CD4-positive, alpha-beta T cell (primary cell): ENCODE data around the gene PGAP1. TPM values are rescaled to one million over a fixed set of nuclear protein-coding genes. Genes with fewer than 3 reads are reported as not detected.
A peak's percentile ranks its signal among the peaks of the same experiment; 100 is the strongest.

Experiments
- ATAC-seq: fragments of 200-7000 bp; cut with Tn5 transposase; one replicate; pipeline ENCODE4 v1.10.0; 2022; ENCODE audit warnings: mild to moderate bottlenecking; ENCODE audit not compliant: poor library complexity
- CTCF ChIA-PET: fragments of 350-600 bp; sonication (Branson Sonifier 250); formaldehyde crosslinking; loops from one replicate; lab custom pipeline; 2021; ENCODE audit warnings: antibody characterized with exemption, inconsistent platforms; lab: Charles Lee
- POLR2A ChIA-PET: fragments of 350-600 bp; sonication (Branson Sonifier 250); formaldehyde crosslinking; loops from one replicate; lab custom pipeline; 2021; ENCODE audit warnings: antibody characterized with exemption, inconsistent platforms; lab: Charles Lee
- DNase-seq, 14 experiments: peaks; one replicate each; pipeline ENCODE4 v3.0.0-alpha.2; 2013 to 2020; ENCODE audit warnings: mixed read lengths in 2 of 14
- H3K27ac ChIP-seq, 2 donors: one replicate each; pipeline versions ENCODE4 v1.5.1 to v1.7.0; 2013; ENCODE audit warnings: low read length in 2 of 2, low read depth in 1 of 2, mild to moderate bottlenecking in 1 of 2
- H3K27me3 ChIP-seq, 2 experiments: 1 replicate in 1 of 2; 2 replicates in 1 of 2; pipeline versions ENCODE4 v1.6.1 to v1.7.0; 2013; ENCODE audit warnings: low read length in 2 of 2, control low read depth in 1 of 2, mild to moderate bottlenecking in 1 of 2, moderate library complexity in 1 of 2; ENCODE audit not compliant: insufficient read depth in 2 of 2, control insufficient read depth in 1 of 2
- H3K36me3 ChIP-seq: one replicate; pipeline ENCODE4 v1.6.1; 2013; ENCODE audit warnings: low read length, control low read depth; ENCODE audit not compliant: insufficient read depth
- H3K4me1 ChIP-seq: one replicate; pipeline ENCODE4 v1.6.1; 2013; ENCODE audit warnings: low read length, control low read depth; ENCODE audit not compliant: insufficient read depth
- H3K4me3 ChIP-seq: one replicate; pipeline ENCODE4 v1.5.1; 2013; ENCODE audit warnings: mild to moderate bottlenecking, low read length, moderate library complexity
- H3K9me3 ChIP-seq, 2 experiments: 1 replicate in 1 of 2; 2 replicates in 1 of 2; pipeline versions ENCODE4 v1.6.1 to v1.7.0; 2013; ENCODE audit warnings: low read length in 2 of 2, mild to moderate bottlenecking in 2 of 2, control low read depth in 1 of 2, moderate library complexity in 1 of 2; ENCODE audit not compliant: control insufficient read depth in 1 of 2, insufficient read depth in 1 of 2
- H3K27ac Mint-ChIP-seq: one replicate; pipeline ENCODE4 v1.8.0; 2020; ENCODE audit warnings: mixed read lengths
- H3K27me3 Mint-ChIP-seq: one replicate; pipeline ENCODE4 v1.8.0; 2021; ENCODE audit warnings: mixed read lengths
- H3K36me3 Mint-ChIP-seq: one replicate; pipeline ENCODE4 v1.8.0; 2021; ENCODE audit warnings: low read depth, mixed read lengths
- H3K4me1 Mint-ChIP-seq: one replicate; pipeline ENCODE4 v1.8.0; 2021; ENCODE audit warnings: low read depth, mixed read lengths
- H3K4me3 Mint-ChIP-seq: one replicate; pipeline ENCODE4 v1.8.0; 2020; ENCODE audit warnings: mild to moderate bottlenecking, mixed read lengths
- H3K9me3 Mint-ChIP-seq: one replicate; pipeline ENCODE4 v1.8.0; 2020; ENCODE audit warnings: mixed read lengths
- intact Hi-C, 2 experiments: fragments of 100-400 bp; cut with DNase I in 1 of 2; cut with micrococcal nuclease in 1 of 2; formaldehyde crosslinking; loops; one replicate each; pipeline versions ENCODE4 v1.15.1 to v1.9.0; 2023 to 2025; cut with DNase I, micrococcal nuclease
- total RNA-seq, 174 experiments: library from RNA in 2 of 174; stranded (reverse) in 2 of 174; gene quantifications; one replicate each; pipeline ENCODE4 v1.2.3 and lab custom pipeline; 2021 to 2026
- TF ChIP-seq, protein P1 (sequence below): fragments of 200-600 bp; IDR thresholded peaks from one replicate; pipeline ENCODE4 v1.8.0; 2022; ENCODE audit warnings: antibody characterized with exemption, mild to moderate bottlenecking

PGAP1 gene
- total RNA-seq, 2 experiments from 2014 or later: 10.3 to 11.3 TPM

GRCh38 chr2:196802401-196802800 is 124.1 kb downstream of the PGAP1 start:
- intact Hi-C loops: loop anchor here in 1 of 2 experiments (10.0 kb wide), 1 partner anchor 902 kb away; the partner anchor contains the start of gene MARS2
- no peak overlapping the region for H3K27ac Mint-ChIP-seq
- Histone ChIP-seq H3K9me3 (no peaks in the 10 kb centered on the region), H3K27ac (no peak overlapping the region), H3K4me1 (peaks cover 20% of the 10 kb centered on the region), H3K4me3 (no peak overlapping the region), H3K27me3 (peaks cover 0 to 5% of the 10 kb centered on the region in 2 experiments), H3K36me3 (no peaks in the 10 kb centered on the region)
- CTCF ChIA-PET: no interaction called here
- H3K4me1 Mint-ChIP-seq: peaks cover 20% of the 10 kb centered on the region
- POLR2A ChIA-PET: no interaction called here
- no peak for ATAC-seq
- H3K9me3 Mint-ChIP-seq: no peaks in the 10 kb centered on the region
- H3K27me3 Mint-ChIP-seq: peaks cover 20% of the 10 kb centered on the region
- no peak overlapping the region for H3K4me3 Mint-ChIP-seq
- H3K36me3 Mint-ChIP-seq: peaks cover 12% of the 10 kb centered on the region
- DNase-seq: no peak
- TF ChIP-seq, protein P1, sequence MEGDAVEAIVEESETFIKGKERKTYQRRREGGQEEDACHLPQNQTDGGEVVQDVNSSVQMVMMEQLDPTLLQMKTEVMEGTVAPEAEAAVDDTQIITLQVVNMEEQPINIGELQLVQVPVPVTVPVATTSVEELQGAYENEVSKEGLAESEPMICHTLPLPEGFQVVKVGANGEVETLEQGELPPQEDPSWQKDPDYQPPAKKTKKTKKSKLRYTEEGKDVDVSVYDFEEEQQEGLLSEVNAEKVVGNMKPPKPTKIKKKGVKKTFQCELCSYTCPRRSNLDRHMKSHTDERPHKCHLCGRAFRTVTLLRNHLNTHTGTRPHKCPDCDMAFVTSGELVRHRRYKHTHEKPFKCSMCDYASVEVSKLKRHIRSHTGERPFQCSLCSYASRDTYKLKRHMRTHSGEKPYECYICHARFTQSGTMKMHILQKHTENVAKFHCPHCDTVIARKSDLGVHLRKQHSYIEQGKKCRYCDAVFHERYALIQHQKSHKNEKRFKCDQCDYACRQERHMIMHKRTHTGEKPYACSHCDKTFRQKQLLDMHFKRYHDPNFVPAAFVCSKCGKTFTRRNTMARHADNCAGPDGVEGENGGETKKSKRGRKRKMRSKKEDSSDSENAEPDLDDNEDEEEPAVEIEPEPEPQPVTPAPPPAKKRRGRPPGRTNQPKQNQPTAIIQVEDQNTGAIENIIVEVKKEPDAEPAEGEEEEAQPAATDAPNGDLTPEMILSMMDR: no peak

GRCh38 chr2:196801674-196802261 is 124.7 kb downstream of the PGAP1 start:
- H3K27me3 Mint-ChIP-seq: peaks cover 20% of the 10 kb centered on the region
- no peak overlapping the region for H3K27ac Mint-ChIP-seq
- Histone ChIP-seq H3K9me3 (no peaks in the 10 kb centered on the region), H3K4me1 (peaks cover 20% of the 10 kb centered on the region), H3K27ac (no peak overlapping the region), H3K4me3 (no peak overlapping the region), H3K36me3 (peaks cover 5% of the 10 kb centered on the region), H3K27me3 (peaks cover 0 to 5% of the 10 kb centered on the region in 2 experiments)
- H3K4me3 Mint-ChIP-seq: no peak overlapping the region
- ChIA-PET CTCF (no interaction called here), POLR2A (no interaction called here)
- H3K9me3 Mint-ChIP-seq: no peaks in the 10 kb centered on the region
- DNase-seq (no peak), ATAC-seq (no peak)
- peaks cover 19% of the 10 kb centered on the region for H3K36me3 Mint-ChIP-seq
- peaks cover 27% of the 10 kb centered on the region for H3K4me1 Mint-ChIP-seq
- intact Hi-C loops: loop anchor here in 1 of 2 experiments (10.0 kb wide), 1 partner anchor 903 kb away; the partner anchor contains the start of gene MARS2
- TF ChIP-seq, protein P1: no peak

DNA sequence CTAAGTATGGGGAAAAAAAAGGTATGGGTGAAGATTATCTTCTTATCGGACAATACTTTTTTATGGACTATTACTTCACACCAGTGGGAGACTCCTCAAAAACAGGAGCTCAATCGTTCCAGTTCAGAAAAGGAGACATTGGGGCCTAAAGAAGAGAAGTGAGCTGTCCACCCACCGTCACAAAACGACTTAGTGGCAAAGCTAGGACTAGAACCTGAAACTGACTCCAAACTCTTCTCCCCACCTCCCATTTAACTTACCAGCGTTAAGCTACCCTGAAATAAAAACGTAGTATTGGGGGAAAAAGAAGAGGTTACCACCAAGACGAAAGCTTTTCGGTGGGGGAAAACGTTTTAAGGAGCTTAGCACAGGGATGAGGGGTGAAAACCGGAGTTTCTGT is 127.5 kb downstream of the PGAP1 start:
- Mint-ChIP-seq H3K27ac (peak overlapping the region; percentile 84), H3K4me1 (peaks cover 36% of the 10 kb centered on the region), H3K4me3 (peak overlapping the region; percentile 99), H3K27me3 (peaks cover 8% of the 10 kb centered on the region), H3K9me3 (no peaks in the 10 kb centered on the region), H3K36me3 (peaks cover 40% of the 10 kb centered on the region)
- Histone ChIP-seq H3K9me3 (no peaks in the 10 kb centered on the region), H3K27me3 (peaks cover 0 to 5% of the 10 kb centered on the region in 2 experiments), H3K4me1 (peaks cover 24% of the 10 kb centered on the region), H3K4me3 (peak overlapping the region; percentile 92), H3K36me3 (peaks cover 23% of the 10 kb centered on the region), H3K27ac (peak overlapping the region in 1 of 2 donors; percentile 72)
- ATAC-seq (no peak), DNase-seq (no peak)
- intact Hi-C loops: loop anchor here (2.0 to 5.0 kb wide), 2 partner anchors 128 to 160 kb away; partner anchors contain the start of genes CCDC150 (in 1 of the 2) and PGAP1 (in 1 of the 2)
- POLR2A ChIA-PET: interaction anchor here (0.5 to 1.7 kb wide), 11 partner anchors 35 to 717 kb away, joined by 3 to 7 read pairs (median 4); partner anchors contain the start of genes CCDC150, COQ10B, HSPD1 and HSPE1
- TF ChIP-seq, protein P1: no peak
- CTCF ChIA-PET: interaction anchor here (0.7 kb wide), 1 partner anchor 161 kb away, joined by 3 read pairs; no protein-coding TSS in a partner anchor
